ENCODE data around the gene NRCAM.
"Not testable (repeated sequence)": the region's sequence is repeated elsewhere in the genome, so short reads cannot be mapped to it uniquely, and the experiment has no call there.

Gene NRCAM

GRCh38 chr7:108406222-108406890 is 49.9 kb downstream of the NRCAM start:
- H3K4me3 Mint-ChIP-seq = no peak overlapping the region
- no peaks in the 10 kb centered on the region for H3K9me3 Mint-ChIP-seq (ENCODE audit: low read depth)
- H3K27me3 Mint-ChIP-seq = no peaks in the 10 kb centered on the region
- no peaks in the 10 kb centered on the region for H3K36me3 Mint-ChIP-seq
- peaks cover 5% of the 10 kb centered on the region for H3K4me1 Mint-ChIP-seq (ENCODE audit: low read depth)
- no peak overlapping the region for H3K27ac Mint-ChIP-seq

GRCh38 chr7:108404509-108405420 is 51.5 kb downstream of the NRCAM start:
- peaks cover 5% of the 10 kb centered on the region for H3K4me1 Mint-ChIP-seq (ENCODE audit: low read depth)
- H3K27ac Mint-ChIP-seq = no peak overlapping the region
- no peak overlapping the region for H3K4me3 Mint-ChIP-seq
- no peaks in the 10 kb centered on the region for H3K27me3 Mint-ChIP-seq
- H3K36me3 Mint-ChIP-seq = no peaks in the 10 kb centered on the region
- H3K9me3 Mint-ChIP-seq (ENCODE audit: low read depth) = no peaks in the 10 kb centered on the region

GRCh38 chr7:108403597-108404217 is 52.5 kb downstream of the NRCAM start:
- Mint-ChIP-seq H3K27ac (no peak overlapping the region), H3K27me3 (no peaks in the 10 kb centered on the region)

GRCh38 chr7:108402865-108403264 is 53.4 kb downstream of the NRCAM start:
- Mint-ChIP-seq H3K4me3 (no peak overlapping the region), H3K9me3 (ENCODE audit: low read depth) (no peaks in the 10 kb centered on the region), H3K36me3 (peaks cover 8% of the 10 kb centered on the region), H3K27ac (no peak overlapping the region), H3K27me3 (no peaks in the 10 kb centered on the region), H3K4me1 (ENCODE audit: low read depth) (peaks cover 5% of the 10 kb centered on the region)

More at GRCh38 chr7:108403597-108404217, 52.5 kb downstream of the NRCAM start:
- Mint-ChIP-seq H3K4me3 (no peak overlapping the region), H3K36me3 (no peaks in the 10 kb centered on the region), H3K9me3 (ENCODE audit: low read depth) (no peaks in the 10 kb centered on the region), H3K4me1 (ENCODE audit: low read depth) (peaks cover 5% of the 10 kb centered on the region)

- no peak overlapping the region for H3K27ac Mint-ChIP-seq
- no peak overlapping the region for H3K4me3 Mint-ChIP-seq
- no peaks in the 10 kb centered on the region for H3K9me3 Mint-ChIP-seq (ENCODE audit: low read depth)
- H3K4me1 Mint-ChIP-seq (ENCODE audit: low read depth) = no peaks in the 10 kb centered on the region
- no peaks in the 10 kb centered on the region for H3K27me3 Mint-ChIP-seq
- H3K36me3 Mint-ChIP-seq = peaks cover 25% of the 10 kb centered on the region
Measured at GRCh38 chr7:108396080-108396479, 60.2 kb downstream of the NRCAM start.

- Mint-ChIP-seq H3K4me3 (no peak overlapping the region), H3K27ac (no peak overlapping the region), H3K9me3 (ENCODE audit: low read depth) (peaks cover 3% of the 10 kb centered on the region)
Measured at GRCh38 chr7:108395426-108395825, 60.8 kb downstream of the NRCAM start.

GRCh38 chr7:108393097-108393496 is 63.1 kb downstream of the NRCAM start:
- H3K4me1 Mint-ChIP-seq (ENCODE audit: low read depth); H3K27ac Mint-ChIP-seq; H3K27me3 Mint-ChIP-seq; H3K4me3 Mint-ChIP-seq; H3K9me3 Mint-ChIP-seq (ENCODE audit: low read depth): not testable (repeated sequence)
- peaks cover 20% of the 10 kb centered on the region for H3K36me3 Mint-ChIP-seq

More at GRCh38 chr7:108395426-108395825, 60.8 kb downstream of the NRCAM start:
- Mint-ChIP-seq H3K27me3 (no peaks in the 10 kb centered on the region), H3K4me1 (ENCODE audit: low read depth) (no peaks in the 10 kb centered on the region), H3K36me3 (peaks cover 25% of the 10 kb centered on the region)

GRCh38 chr7:108387686-108388085 is 68.5 kb downstream of the NRCAM start:
- H3K9me3 Mint-ChIP-seq (ENCODE audit: low read depth); H3K27me3 Mint-ChIP-seq; H3K27ac Mint-ChIP-seq; H3K4me1 Mint-ChIP-seq (ENCODE audit: low read depth); H3K36me3 Mint-ChIP-seq; H3K4me3 Mint-ChIP-seq: not testable (repeated sequence)

GRCh38 chr7:108385834-108386422 is 70.3 kb downstream of the NRCAM start:
- Mint-ChIP-seq H3K36me3 (no peaks in the 10 kb centered on the region), H3K4me3 (no peak overlapping the region), H3K27ac (no peak overlapping the region), H3K9me3 (ENCODE audit: low read depth) (peaks cover 6% of the 10 kb centered on the region), H3K4me1 (ENCODE audit: low read depth) (peaks cover 10% of the 10 kb centered on the region), H3K27me3 (no peaks in the 10 kb centered on the region)

GRCh38 chr7:108384716-108385483 is 71.3 kb downstream of the NRCAM start:
- Mint-ChIP-seq H3K36me3 (no peaks in the 10 kb centered on the region), H3K27me3 (no peaks in the 10 kb centered on the region), H3K4me3 (no peak overlapping the region), H3K4me1 (ENCODE audit: low read depth) (peaks cover 14% of the 10 kb centered on the region), H3K27ac (no peak overlapping the region), H3K9me3 (ENCODE audit: low read depth) (no peaks in the 10 kb centered on the region)

- Mint-ChIP-seq H3K27ac (no peak overlapping the region), H3K9me3 (ENCODE audit: low read depth) (no peaks in the 10 kb centered on the region), H3K36me3 (no peaks in the 10 kb centered on the region), H3K4me1 (ENCODE audit: low read depth) (peaks cover 18% of the 10 kb centered on the region), H3K27me3 (no peaks in the 10 kb centered on the region), H3K4me3 (no peak overlapping the region)
Measured at GRCh38 chr7:108382932-108383331, 73.3 kb downstream of the NRCAM start.

- no peaks in the 10 kb centered on the region for H3K9me3 Mint-ChIP-seq (ENCODE audit: low read depth)
- no peak overlapping the region for H3K27ac Mint-ChIP-seq
- no peak overlapping the region for H3K4me3 Mint-ChIP-seq
- no peaks in the 10 kb centered on the region for H3K27me3 Mint-ChIP-seq
- peaks cover 15% of the 10 kb centered on the region for H3K4me1 Mint-ChIP-seq (ENCODE audit: low read depth)
- H3K36me3 Mint-ChIP-seq = peaks cover 5% of the 10 kb centered on the region
Measured at GRCh38 chr7:108380517-108380916, 75.7 kb downstream of the NRCAM start.

GRCh38 chr7:108376206-108376605 is 80.0 kb downstream of the NRCAM start:
- Mint-ChIP-seq H3K27me3 (no peaks in the 10 kb centered on the region), H3K4me3 (no peak overlapping the region), H3K36me3 (peaks cover 8% of the 10 kb centered on the region), H3K9me3 (ENCODE audit: low read depth) (no peaks in the 10 kb centered on the region), H3K4me1 (ENCODE audit: low read depth) (peaks cover 16% of the 10 kb centered on the region), H3K27ac (no peak overlapping the region)

GRCh38 chr7:108375668-108376067 is 80.6 kb downstream of the NRCAM start:
- peaks cover 8% of the 10 kb centered on the region for H3K36me3 Mint-ChIP-seq
- no peak overlapping the region for H3K27ac Mint-ChIP-seq
- peaks cover 14% of the 10 kb centered on the region for H3K4me1 Mint-ChIP-seq (ENCODE audit: low read depth)
- H3K4me3 Mint-ChIP-seq = no peak overlapping the region
- no peaks in the 10 kb centered on the region for H3K9me3 Mint-ChIP-seq (ENCODE audit: low read depth)
- no peaks in the 10 kb centered on the region for H3K27me3 Mint-ChIP-seq

Measured in activated naive CD8-positive, alpha-beta T cell (primary cell).